ENCODE measurements around the gene FBXO8. TPM values are rescaled to one million over a fixed set of nuclear protein-coding genes. Genes with fewer than 3 reads are reported as not detected.

FBXO8 gene
- total RNA-seq, 1 donor from 2014 or later = 14.4 TPM

DNA sequence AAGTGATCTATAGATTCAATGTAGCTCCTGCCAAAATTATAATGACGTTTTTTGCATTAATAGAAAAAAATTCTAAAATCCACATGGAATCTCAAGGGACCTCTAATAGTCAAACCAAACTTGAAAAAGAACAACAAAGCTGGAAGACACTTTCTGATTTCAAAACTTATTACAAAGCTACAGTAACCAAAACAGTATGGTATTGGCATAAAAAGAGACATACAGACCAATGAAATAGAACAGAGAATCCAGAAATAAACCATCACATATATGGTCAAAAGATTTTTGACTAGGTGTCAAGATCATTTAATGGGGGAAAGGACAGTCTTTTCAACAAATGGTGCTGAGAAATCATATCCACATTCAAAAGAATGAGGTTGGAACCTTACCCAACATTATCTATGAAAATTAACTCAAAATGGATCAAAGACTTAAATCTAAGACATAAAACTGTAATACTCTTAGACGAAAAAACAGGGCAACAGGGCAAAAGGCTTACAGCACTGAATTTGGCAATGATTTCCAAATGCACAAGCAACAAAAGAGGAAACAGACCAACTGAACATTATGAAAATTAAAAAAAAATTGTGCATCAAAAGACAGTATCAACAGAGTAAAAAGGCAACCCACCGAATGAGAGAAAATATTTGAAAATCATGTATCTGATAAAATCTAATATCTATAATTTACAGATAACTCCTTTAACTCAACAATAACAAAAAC lies 3.9 kb downstream of the FBXO8 start:
- TF ChIP-seq, protein P1, sequence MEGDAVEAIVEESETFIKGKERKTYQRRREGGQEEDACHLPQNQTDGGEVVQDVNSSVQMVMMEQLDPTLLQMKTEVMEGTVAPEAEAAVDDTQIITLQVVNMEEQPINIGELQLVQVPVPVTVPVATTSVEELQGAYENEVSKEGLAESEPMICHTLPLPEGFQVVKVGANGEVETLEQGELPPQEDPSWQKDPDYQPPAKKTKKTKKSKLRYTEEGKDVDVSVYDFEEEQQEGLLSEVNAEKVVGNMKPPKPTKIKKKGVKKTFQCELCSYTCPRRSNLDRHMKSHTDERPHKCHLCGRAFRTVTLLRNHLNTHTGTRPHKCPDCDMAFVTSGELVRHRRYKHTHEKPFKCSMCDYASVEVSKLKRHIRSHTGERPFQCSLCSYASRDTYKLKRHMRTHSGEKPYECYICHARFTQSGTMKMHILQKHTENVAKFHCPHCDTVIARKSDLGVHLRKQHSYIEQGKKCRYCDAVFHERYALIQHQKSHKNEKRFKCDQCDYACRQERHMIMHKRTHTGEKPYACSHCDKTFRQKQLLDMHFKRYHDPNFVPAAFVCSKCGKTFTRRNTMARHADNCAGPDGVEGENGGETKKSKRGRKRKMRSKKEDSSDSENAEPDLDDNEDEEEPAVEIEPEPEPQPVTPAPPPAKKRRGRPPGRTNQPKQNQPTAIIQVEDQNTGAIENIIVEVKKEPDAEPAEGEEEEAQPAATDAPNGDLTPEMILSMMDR (IDR thresholded peaks at IDR 0.05; ENCODE audit: insufficient read depth, low read length, poor library complexity, severe bottlenecking) = no peak

DNA sequence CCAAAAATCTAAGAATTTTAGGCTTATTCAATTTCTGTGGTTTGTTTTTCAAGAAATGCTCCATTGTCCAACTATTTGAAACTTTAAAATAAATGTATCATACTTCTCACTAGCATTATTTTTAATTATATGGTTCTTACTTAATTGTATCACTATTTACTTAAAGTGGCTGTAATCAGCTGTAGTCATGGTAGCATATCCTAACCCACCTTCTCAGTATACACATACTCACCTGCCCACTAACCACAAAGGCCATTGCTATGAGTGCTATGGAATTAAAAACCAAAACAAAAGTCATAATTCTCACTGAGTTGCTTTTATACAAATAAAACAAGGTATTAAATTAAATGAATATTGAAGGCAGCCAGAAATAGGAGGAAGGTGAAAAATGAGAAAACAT lies 5.0 kb downstream of the FBXO8 start:
- no peak for DNase-seq (ENCODE audit: low read depth)
- Histone ChIP-seq H3K27me3 (ENCODE audit: control insufficient read depth, insufficient read depth, low read length) (no peaks in the 10 kb centered on the region), H3K4me3 (ENCODE audit: low read depth, low read length) (no peak overlapping the region), H3K36me3 (ENCODE audit: control insufficient read depth, insufficient read depth, low read length) (no peaks in the 10 kb centered on the region)
- TF ChIP-seq, protein P1 (IDR thresholded peaks at IDR 0.05; ENCODE audit: insufficient read depth, low read length, poor library complexity, severe bottlenecking) = no peak

More for the DNA sequence above, 3.9 kb downstream of the FBXO8 start:
- Histone ChIP-seq H3K36me3 (ENCODE audit: control insufficient read depth, insufficient read depth, low read length) (no peaks in the 10 kb centered on the region), H3K27me3 (ENCODE audit: control insufficient read depth, insufficient read depth, low read length) (no peaks in the 10 kb centered on the region), H3K4me3 (ENCODE audit: low read depth, low read length) (no peak overlapping the region)
- DNase-seq (ENCODE audit: low read depth) = no peak

DNA sequence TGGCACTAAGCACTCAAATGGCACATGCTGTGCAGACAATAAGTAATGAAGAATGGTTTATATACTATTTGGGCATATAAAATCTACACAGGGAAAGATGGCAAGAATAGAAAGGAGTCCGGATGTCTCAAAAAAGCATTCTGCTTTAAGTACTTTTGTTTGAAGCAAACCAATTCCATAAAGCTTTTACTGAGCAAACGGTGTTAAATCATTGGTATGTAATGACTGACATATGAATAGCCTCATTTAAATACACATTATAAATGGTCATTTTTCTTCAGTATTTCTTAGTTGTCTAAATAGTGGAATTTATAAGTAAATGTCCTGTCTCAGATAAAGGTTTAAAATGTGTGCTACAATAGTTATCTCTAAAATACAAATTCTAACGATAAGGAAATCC lies 6.0 kb downstream of the FBXO8 start:
- Histone ChIP-seq H3K27me3 (ENCODE audit: control insufficient read depth, insufficient read depth, low read length) (no peaks in the 10 kb centered on the region), H3K36me3 (ENCODE audit: control insufficient read depth, insufficient read depth, low read length) (no peaks in the 10 kb centered on the region), H3K4me3 (ENCODE audit: low read depth, low read length) (no peak overlapping the region)
- TF ChIP-seq, protein P1 (IDR thresholded peaks at IDR 0.05; ENCODE audit: insufficient read depth, low read length, poor library complexity, severe bottlenecking) = no peak
- DNase-seq (ENCODE audit: low read depth) = no peak

DNA sequence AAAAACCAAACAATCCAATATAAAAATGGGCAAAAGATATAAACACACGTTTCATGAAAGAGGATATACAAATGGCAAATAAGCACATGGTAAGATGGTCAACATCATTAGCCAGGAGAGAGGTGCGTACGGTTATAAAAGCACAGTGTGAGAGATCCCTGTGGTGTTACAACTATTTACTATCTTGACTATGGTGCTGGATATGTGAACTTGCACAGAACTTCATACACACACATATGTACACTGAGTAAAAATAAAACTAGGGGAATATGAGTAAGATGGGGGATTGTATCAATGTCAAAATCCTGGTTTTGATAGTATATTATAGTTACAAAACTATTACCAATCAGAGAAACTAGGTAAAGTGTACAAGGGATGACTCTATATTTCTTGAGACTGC lies 8.4 kb downstream of the FBXO8 start:
- Histone ChIP-seq H3K36me3 (ENCODE audit: control insufficient read depth, insufficient read depth, low read length) (no peaks in the 10 kb centered on the region), H3K4me3 (ENCODE audit: low read depth, low read length) (no peak overlapping the region), H3K27me3 (ENCODE audit: control insufficient read depth, insufficient read depth, low read length) (no peaks in the 10 kb centered on the region)
- TF ChIP-seq, protein P1 (IDR thresholded peaks at IDR 0.05; ENCODE audit: insufficient read depth, low read length, poor library complexity, severe bottlenecking) = no peak
- no peak for DNase-seq (ENCODE audit: low read depth)

DNA sequence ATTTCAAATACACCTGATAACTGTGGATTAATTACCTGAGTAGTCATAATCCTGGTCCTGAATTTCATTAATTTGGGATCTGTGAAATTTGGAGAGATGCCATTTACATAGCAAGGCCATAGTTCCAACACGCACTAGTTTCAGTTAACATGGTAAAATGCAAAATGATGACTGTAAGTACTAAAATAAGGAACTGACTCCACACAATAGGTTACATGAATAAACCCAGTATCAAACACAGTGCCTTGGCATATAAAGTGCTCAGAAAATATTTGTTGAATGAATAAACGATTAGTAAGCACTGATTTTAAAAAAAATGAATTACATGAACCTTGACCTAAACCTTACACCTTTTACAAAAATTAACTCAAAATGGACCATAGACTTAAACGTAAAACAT lies 9.0 kb downstream of the FBXO8 start:
- Histone ChIP-seq H3K36me3 (ENCODE audit: control insufficient read depth, insufficient read depth, low read length) (no peaks in the 10 kb centered on the region), H3K4me3 (ENCODE audit: low read depth, low read length) (no peak overlapping the region), H3K27me3 (ENCODE audit: control insufficient read depth, insufficient read depth, low read length) (no peaks in the 10 kb centered on the region)
- no peak for DNase-seq (ENCODE audit: low read depth)
- TF ChIP-seq, protein P1 (IDR thresholded peaks at IDR 0.05; ENCODE audit: insufficient read depth, low read length, poor library complexity, severe bottlenecking) = no peak

DNA sequence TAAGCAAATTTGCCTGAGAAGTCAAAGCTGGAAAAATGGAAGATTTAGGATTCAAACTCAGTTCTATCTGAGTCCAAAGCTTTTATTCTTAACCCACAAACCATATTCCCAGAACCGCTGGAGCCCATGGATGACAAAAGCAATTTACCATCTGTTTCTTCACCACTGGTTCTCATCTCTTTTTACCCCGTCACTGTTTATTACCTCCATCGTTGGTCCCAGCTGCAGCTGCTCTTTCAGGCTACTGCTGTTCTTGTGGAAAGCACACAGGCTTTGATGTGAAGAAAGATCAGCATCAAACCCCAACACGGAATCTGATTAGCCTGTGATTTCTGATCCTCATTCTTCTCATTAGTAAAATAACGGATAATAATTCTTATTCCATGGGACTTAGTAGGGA lies 9.5 kb downstream of the FBXO8 start:
- Histone ChIP-seq H3K36me3 (ENCODE audit: control insufficient read depth, insufficient read depth, low read length) (no peaks in the 10 kb centered on the region), H3K4me3 (ENCODE audit: low read depth, low read length) (no peak overlapping the region), H3K27me3 (ENCODE audit: control insufficient read depth, insufficient read depth, low read length) (no peaks in the 10 kb centered on the region)
- no peak for DNase-seq (ENCODE audit: low read depth)
- TF ChIP-seq, protein P1 (IDR thresholded peaks at IDR 0.05; ENCODE audit: insufficient read depth, low read length, poor library complexity, severe bottlenecking) = no peak
